ENCODE data around the gene KRTAP3-2. TPM values are rescaled to one million over a fixed set of nuclear protein-coding genes. Genes with fewer than 3 reads are reported as not detected.

KRTAP3-2 gene
- total RNA-seq, 1 experiment from 2014 or later, result not detected

DNA sequence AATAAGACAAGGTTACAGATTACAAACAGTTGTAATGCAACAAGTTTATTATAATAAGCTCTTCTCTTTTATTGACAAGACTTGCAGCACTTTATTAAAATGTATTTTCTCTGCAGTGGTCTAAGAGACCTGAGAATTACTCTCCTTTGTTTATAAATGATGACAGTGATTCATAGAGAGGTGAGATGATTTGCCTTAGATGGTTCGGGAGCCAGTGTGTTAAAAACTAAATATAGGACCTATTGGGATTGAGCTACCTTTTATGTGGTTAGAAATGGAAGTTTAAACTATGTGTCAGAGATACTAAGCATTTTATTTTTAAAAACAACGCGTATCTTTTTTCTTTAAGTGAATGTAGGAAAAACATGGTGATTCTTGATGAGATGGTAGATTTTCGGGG lies 2.9 kb downstream of the KRTAP3-2 start:
- Histone ChIP-seq H3K23ac (ENCODE audit: insufficient read length, low read depth, low read length) (no peak overlapping the region), H4K8ac (replicated peaks; ENCODE audit: insufficient read length, low read depth, low read length) (no peak overlapping the region), H3K9ac (ENCODE audit: extremely low read depth, insufficient read length, low read length) (no peak overlapping the region), H2AK5ac (ENCODE audit: insufficient read length, low read length) (no peak overlapping the region), H2BK5ac (ENCODE audit: insufficient read length, low read length) (no peak overlapping the region), H3K9me3 (ENCODE audit: control insufficient read depth, low read depth, low read length) (no peaks in the 10 kb centered on the region), H4K20me1 (ENCODE audit: control insufficient read depth, insufficient read depth, insufficient read length) (no peaks in the 10 kb centered on the region), H3K23me2 (ENCODE audit: insufficient read length, low read depth, low read length, poor library complexity, severe bottlenecking) (no peaks in the 10 kb centered on the region), H2BK15ac (ENCODE audit: low read depth, low read length) (no peak overlapping the region), H3K4ac (ENCODE audit: low read depth, low read length) (no peak overlapping the region), H2BK20ac (ENCODE audit: low read depth, low read length, poor library complexity, severe bottlenecking) (no peak overlapping the region), H3K4me1 (ENCODE audit: insufficient read depth, low read length) (no peaks in the 10 kb centered on the region), H3K27ac (ENCODE audit: insufficient read length, low read depth, low read length) (no peak overlapping the region), H2BK120ac (ENCODE audit: low read depth, low read length, poor library complexity, severe bottlenecking) (no peak overlapping the region), H3K14ac (ENCODE audit: insufficient read depth, low read length) (no peak overlapping the region), H3K79me1 (ENCODE audit: insufficient read depth, low read depth, low read length, poor library complexity, severe bottlenecking) (no peaks in the 10 kb centered on the region), H4K91ac (ENCODE audit: insufficient read length, low read depth, low read length) (no peak overlapping the region), H3K27me3 (ENCODE audit: insufficient read depth, low read length) (no peaks in the 10 kb centered on the region), H3K18ac (ENCODE audit: insufficient read length, low read depth, low read length) (no peak overlapping the region), H3K4me2 (ENCODE audit: insufficient read depth, insufficient read length, low read length) (no peak overlapping the region), H4K5ac (ENCODE audit: insufficient read length, low read depth, low read length) (no peak overlapping the region), H3T11ph (ENCODE audit: low read length) (no peak overlapping the region), H2BK12ac (ENCODE audit: insufficient read length, low read depth, low read length) (no peak overlapping the region), H2AFZ (ENCODE audit: low read length) (no peak overlapping the region), H3K79me2 (ENCODE audit: insufficient read depth, low read length) (no peaks in the 10 kb centered on the region), H3K56ac (ENCODE audit: insufficient read length, low read depth, low read length) (no peak overlapping the region)
- Mint-ChIP-seq H3K4me1 (peaks cover 0 to 3% of the 10 kb centered on the region in 2 experiments; a peak in 1 of 4 replicates), H3K36me3 (ENCODE audit: insufficient read depth in 1 of 3, low read depth in 3 of 3) (no peaks in the 10 kb centered on the region; a peak in 1 of 7 replicates), H3K27ac (no peak overlapping the region), H3K27me3 (ENCODE audit: low read depth) (no peaks in the 10 kb centered on the region; the same call in 1 of the 2 replicates), H3K9me3 (no peaks in the 10 kb centered on the region), H3K4me3 (no peak overlapping the region)
- WGBS (ENCODE audit: extremely low coverage, insufficient read length, low lambda C conversion rate), result no CpG with 5 or more reads among the region's 4 CpGs
- no peak for DNase-seq
- TF ChIP-seq, protein P1, sequence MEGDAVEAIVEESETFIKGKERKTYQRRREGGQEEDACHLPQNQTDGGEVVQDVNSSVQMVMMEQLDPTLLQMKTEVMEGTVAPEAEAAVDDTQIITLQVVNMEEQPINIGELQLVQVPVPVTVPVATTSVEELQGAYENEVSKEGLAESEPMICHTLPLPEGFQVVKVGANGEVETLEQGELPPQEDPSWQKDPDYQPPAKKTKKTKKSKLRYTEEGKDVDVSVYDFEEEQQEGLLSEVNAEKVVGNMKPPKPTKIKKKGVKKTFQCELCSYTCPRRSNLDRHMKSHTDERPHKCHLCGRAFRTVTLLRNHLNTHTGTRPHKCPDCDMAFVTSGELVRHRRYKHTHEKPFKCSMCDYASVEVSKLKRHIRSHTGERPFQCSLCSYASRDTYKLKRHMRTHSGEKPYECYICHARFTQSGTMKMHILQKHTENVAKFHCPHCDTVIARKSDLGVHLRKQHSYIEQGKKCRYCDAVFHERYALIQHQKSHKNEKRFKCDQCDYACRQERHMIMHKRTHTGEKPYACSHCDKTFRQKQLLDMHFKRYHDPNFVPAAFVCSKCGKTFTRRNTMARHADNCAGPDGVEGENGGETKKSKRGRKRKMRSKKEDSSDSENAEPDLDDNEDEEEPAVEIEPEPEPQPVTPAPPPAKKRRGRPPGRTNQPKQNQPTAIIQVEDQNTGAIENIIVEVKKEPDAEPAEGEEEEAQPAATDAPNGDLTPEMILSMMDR (conservative IDR thresholded peaks at IDR 0.05), result no peak
